AG09309 (cell line): ENCODE results near the gene SRP54.

ENCODE experiments used
- DNase-seq: peaks from one replicate; pipeline ENCODE4 v3.0.0-alpha.2; 2010; ENCODE audit warnings: low read depth
- H3K4me3 ChIP-seq: 2 replicates; pipeline ENCODE4 v1.5.1; 2011; ENCODE audit warnings: mild to moderate bottlenecking, low read depth, low read length, moderate library complexity; ENCODE audit not compliant: control insufficient read depth
- CTCF ChIP-seq: IDR thresholded peaks from 2 replicates; pipeline ENCODE4 v1.5.1; 2011; ENCODE audit warnings: mild to moderate bottlenecking, low read depth, low read length, inconsistent platforms; ENCODE audit not compliant: insufficient read depth, control insufficient read depth; ENCODE audit errors: missing control alignments

SRP54 gene

DNA sequence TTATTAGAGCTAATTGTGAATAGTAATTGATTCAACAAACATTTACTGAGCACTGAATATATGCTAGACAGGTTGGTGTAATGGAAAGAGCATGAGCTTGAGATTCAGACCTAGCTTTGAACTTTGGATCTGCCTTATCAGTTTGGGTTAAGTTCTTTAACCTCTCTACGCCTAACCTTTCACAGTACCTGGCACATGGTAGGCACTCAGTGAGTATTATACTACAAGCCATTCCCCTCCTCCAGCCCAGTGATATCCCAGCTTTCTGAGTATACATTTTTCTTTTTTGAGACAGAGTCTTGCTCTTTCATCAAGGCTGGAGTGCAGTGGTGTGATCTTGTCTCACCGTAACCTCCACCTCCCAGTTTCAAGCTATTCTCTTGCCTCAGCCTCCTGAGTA lies 95.3 kb downstream of the SRP54 start:
- TF ChIP-seq CTCF: no peak
- DNase-seq: no peak
- no peak overlapping the region for H3K4me3 ChIP-seq
